HG02884 (cell line): ENCODE data around the gene SPDYE6.
"Not testable (repeated sequence)": the region's sequence is repeated elsewhere in the genome, so short reads cannot be mapped to it uniquely, and the experiment has no call there.

ENCODE experiments used
- ATAC-seq: cut with Tn5 transposase; IDR thresholded peaks from one replicate; pipeline ENCODE4 v1.9.1; 2021; ENCODE audit warnings: mild to moderate bottlenecking, moderate library complexity; ENCODE audit not compliant: unreplicated experiment

The SPDYE6 gene

DNA sequence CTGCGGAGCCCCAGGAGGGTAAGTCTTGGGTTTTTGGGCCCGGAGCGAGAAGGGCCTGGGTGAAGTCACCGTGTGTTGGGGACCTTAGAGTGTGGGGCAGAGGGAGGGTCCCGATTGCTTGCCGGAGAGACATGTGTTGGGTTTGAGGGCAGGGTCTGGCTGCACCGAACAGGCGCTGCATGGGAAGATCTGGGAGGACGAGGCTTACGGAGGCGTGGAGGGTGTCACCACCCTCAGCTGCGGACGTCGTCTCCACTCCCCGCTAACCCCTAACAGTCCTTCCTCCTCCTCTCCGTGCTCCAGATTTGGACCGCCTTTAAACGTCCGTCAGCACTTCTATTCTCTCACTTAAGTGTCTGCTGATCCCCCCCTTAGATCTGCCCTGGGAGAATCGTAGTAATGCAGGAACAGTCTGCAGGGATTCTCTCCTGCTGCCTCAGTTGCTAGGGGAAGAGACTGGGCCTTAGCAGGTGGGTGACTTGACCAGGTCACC lies 8.2 kb upstream of the SPDYE6 start:
- ATAC-seq = not testable (repeated sequence)

DNA sequence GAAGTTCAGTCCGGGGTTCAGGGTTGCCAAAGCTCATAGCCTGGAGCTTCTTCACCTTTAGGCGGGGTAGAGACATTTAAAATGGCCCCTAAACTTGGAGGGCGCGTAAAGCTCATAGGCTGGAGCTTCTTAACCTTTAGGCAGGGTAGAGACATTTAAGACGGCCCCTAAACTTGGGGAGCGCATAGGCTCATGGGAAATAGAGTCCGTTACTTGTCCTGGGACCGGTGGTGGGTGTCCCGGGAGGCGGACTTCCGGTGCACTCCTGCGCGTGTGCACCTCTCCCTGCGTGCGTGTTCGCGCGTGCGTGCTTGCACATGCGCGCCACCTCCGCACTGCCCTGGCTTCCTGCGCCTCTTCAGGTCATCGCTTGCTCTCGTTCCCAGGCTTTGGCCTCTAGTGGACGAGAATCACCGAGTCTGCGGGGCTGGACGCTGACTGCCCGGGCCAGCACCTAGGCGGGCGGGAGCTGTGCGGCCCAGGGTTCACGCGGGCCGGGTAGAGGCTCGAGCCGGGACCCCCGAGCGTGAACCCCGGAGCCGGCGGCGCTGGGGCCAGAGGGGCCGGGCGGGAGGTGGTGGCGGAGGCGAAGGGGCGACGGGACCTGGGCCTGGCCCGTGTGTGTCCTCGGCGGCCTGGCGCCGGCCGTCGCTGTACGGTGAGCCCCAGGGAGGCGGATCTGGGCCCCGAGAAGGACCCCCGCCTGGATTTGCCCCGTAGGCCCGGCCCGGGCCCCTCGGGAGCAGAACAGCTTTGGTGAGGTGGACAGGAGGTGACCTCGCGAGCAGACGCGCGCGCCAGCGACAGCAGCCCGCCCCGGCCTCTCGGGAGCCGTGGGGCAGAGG lies 7.5 kb upstream of the SPDYE6 start:
- ATAC-seq = peak; percentile 99

DNA sequence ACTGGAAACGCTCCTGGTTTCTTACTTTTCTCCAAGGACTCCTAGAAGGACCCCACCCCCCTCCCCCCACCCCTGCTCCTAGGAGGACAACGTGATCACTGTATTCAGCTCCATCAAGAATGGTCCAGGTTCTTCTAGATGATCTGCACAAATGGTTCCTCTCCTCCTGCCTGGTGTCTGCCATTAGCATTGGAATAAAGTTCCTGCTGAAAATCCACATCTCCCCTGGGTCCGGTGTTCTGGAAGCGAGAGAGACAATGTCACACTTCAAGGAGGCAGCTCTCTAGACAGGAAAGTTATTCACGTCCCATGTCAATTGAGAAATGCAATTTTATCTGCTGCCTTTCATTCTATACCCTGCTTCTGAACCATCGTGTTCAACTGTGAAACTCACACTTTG lies 9.3 kb downstream of the SPDYE6 start:
- ATAC-seq = not testable (repeated sequence)

DNA sequence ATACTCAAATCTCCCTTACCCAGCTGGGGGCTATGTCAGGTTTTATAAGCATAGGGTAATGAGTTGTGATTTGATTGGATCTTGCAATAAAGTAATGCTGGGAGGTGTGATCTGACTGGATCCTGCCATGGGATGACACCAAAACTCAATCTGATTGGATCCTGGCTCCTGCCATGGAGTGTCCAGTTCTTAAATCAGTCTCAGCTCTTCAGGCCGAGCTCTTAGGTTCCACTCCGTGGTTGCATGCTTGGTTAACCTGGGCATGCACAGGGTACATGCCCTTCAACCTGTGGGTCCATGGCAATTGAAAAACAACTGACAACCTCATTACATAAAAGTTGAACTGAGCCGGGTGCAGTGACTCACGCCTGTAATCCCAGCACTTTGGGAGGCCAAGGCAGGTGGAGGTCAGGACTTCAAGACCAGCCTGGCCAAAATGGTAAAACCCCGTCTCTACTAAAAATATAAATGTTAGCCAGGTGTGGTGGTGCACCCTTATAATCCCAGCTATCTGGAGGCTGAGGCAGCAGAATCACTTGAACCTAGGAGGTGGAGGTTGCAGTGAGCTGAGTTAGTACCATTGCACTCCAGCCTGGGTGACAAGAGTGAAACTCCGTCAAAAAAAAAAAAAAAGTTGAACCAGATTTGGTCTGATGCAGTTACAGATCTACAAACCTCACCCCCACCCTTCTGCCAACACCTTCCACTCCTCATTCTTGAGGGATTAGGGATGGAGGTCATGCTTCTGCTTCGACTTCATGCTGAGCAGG lies 15.5 kb downstream of the SPDYE6 start:
- ATAC-seq = not testable (repeated sequence)

DNA sequence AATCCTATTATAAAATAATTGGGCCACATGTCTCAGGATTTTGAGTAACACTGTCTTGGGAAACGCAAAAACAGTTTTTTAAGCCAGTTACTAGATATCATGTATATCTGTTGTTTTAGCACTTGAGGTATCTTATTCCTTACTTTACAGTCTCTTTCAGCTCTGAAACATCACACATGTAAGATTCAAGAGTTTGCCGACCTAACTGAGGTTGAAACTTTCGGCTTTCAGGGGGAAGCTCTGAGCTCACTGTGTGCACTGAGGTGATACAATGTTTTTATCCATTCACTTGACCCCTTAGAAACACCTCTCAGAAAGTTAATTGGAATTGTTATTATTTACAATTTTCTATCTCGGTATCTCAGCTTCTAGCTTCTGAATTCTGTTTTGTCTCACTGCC lies 18.8 kb downstream of the SPDYE6 start:
- not testable (repeated sequence) for ATAC-seq

DNA sequence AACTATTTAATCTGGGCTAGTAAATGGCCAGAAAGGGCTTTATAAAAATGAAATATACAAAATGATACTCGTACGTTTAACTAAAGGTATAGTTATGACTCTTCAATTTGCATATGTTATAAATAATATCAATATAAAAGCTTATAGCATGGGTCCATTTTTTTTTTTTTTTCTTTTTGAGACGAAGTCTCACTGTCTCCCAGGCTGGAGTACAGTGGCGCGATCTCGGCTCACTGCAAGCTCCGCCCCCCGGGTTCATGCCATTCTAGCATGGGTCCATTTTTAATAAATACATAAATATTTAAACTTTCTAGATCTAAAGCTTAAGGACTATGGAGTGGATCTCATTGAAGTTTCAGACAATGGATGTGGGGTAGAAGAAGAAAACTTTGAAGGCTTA lies 19.2 kb downstream of the SPDYE6 start:
- ATAC-seq = not testable (repeated sequence)

DNA sequence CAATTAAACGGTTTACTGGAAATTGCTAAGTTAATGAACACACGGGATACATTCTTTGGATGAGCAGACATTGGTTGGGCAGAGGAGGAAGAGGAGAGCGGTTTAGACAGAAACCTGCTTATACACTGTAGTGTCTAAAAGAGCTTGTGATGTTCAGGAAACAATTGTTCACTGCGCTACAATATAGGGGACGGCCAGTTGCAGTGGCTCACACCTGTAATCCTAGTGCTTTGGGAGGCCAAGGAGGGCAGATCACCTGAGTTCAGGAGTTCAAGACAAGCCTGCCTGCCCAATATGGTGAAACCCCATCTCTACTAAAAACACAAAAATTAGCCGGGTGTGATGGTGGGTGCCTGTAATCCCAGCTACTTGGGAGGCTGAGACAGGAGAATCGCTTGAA lies 20.7 kb downstream of the SPDYE6 start:
- not testable (repeated sequence) for ATAC-seq

DNA sequence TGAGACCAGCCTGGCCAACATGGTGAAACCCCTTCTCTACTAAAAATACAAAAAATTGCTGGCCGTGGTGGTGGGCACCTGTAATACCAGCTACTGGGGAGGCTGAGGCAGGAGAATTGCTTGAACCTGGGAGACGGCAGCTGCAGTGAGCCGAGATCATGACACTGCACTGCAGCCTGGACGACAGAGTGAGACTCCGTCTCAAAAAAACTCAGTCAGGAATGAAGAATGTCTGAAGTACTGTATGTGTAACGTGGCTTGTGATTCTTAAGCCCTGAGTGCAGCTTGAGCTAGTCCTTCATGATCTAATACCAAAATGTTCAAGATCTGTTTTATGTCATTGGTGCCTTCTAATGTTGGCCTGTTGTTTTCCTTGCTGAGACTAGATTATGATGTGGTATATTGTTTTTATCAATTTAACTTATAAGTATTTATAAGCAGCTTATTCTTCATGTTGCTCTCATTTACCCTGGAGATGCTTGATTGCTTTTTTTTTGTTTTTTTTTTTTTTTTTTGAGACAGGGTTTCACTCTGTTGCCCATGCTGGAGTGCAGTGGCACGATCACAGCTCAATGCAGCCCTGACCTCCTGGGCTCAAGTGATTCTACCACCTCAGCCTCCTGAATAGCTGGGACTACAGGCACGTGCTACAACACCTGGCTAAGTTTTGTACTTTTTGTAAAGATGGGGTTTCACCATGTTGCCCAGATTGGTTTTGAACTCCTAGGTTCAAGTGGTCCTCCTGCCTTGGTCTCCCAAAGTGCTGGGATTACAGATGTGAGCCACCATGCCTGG lies 25.4 kb downstream of the SPDYE6 start:
- not testable (repeated sequence) for ATAC-seq

DNA sequence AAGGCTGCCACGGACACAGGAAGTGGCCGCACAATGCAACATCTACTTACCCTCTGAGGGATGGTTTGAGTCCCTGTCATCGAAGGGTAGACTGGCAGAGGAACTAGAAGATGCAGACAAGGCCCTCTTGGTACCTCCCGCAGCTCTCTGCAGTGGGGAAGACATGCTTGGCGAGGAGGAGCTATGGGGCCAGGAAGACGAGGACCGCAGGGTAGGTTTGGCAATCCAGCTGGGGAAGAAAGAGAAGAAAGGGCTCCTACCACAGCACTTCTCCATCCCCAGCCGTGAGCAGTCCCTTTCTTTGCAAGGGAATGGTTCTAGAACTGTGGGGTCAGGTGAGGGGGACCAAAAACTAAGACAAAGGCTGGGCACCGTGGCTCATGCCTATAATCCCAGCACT lies 26.9 kb downstream of the SPDYE6 start:
- not testable (repeated sequence) for ATAC-seq

DNA sequence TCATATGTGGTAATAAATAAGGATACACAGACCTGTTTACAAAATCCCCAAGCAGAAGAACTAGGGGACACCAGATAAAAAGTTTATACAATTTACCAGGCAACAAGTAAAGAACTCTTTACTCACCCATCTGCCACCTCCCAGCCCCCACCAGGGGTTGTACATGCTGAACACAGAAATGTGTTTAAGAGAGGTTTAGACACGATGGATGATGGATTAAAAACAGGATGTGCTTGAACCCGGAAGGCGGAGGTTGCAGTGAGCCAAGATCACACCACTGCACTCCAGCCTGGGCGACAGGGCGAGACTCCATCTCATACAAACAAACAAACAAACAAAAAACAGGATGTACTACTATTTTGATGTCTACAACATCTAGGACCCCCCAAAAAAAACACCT lies 27.4 kb downstream of the SPDYE6 start:
- ATAC-seq = not testable (repeated sequence)

DNA sequence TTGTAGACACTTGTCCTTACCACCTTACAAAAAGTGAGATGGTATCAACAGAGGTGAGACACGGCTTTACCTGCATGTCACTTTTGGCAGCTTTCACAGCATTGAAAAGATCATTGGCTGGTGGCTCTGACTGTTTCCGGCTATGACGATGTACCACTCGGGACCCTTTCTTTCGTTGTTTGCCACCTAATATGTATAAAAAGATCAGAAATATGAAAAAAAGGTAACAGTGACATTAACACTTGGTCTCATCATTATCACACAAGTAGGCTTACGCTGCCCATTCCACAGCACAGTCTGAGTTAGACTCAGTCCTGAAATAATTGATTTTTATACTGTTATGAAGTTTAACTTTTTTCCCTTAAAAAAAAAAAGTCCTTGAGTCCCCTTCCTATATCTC lies 29.1 kb downstream of the SPDYE6 start:
- not testable (repeated sequence) for ATAC-seq

DNA sequence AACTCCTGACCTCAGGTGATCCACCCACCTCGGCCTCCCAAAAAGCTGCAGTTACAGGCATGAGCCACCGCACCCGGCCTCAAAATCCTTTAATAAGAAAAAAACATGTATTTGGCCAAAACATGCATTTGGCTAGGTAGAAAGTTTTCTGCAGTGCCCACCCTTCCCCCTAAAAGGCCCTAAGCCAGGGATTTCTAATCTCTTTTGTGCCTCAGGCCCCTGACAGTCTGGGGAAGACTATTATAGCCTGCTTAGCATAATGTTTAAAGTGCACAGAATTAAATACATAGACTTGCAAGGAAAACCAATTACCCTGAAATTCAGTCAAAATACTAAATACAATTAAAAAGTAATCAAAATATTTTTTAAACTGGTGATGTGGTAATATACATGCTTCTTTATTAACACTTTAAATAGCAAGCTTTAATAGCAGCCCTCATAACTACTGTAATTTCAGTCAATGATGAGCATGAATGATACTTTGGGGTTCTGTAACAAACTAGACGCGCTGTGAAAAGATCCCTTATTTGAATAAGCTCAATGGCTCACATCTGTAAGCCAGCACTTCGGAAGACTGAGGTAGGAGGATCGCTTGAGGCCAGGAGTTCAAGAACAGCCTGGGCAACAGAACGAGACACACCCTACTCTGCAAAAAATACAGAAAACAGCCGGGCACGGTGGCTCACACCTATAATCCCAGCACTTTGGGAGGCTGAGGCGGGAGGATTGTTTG lies 29.9 kb downstream of the SPDYE6 start:
- no peak for ATAC-seq

DNA sequence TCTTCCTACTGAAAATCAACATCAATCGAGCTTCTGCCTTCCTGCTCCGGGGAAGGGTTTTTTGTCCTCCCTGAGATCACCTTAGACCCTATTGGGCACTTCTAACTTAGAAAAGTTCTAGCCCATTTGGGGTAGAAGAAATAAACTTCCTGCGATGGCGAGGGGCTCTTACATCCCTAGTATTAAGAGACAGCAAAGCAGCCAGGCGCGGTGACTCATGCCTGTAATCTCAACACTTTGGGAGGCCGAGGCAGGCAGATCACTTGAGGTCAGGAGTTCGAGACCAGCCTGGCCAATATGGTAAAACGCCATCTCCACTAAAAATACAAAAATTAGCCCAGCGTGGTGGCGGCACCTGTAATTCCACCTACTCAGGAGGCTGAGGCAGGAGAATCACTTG lies 31.1 kb downstream of the SPDYE6 start:
- ATAC-seq = not testable (repeated sequence)

DNA sequence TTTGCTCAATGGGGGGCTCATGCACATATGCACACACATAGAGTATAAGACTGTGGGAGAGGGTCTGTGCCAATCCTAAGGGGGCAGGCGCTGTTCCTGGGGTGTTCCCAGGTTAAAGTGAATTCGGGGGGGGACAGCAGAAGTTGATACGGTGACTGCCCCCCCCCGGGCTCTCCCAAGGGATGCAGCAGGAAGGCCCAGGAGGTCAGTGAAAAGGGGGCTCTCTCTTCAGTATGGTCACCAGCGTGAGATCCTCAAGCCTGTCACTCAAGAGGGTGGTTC lies 32.4 kb downstream of the SPDYE6 start:
- no peak for ATAC-seq

DNA sequence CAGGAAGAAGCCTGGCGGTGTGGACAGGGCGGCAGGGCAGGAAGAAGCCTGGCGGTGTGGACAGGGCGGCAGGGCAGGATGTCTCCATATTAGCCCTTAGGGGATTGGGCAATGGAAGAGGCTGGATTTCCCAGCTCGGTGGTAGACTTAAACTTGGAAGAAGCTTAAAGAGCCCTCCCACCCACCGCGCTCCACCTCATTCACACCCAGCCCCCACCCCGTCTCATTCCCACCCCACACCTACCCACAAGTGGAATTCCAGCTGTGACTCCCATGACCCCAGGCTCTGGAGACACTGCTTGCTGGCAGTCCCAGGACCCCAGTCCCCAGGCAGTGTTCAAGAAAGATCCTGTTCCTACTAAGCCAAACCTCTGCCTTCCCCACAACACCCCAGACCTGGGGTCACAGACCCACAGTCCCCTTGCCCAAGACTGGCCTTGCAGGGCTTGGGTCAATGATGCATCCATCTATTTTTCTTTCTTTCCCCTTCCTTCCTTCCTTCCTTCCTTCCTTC lies 34.0 kb downstream of the SPDYE6 start:
- ATAC-seq = no peak

DNA sequence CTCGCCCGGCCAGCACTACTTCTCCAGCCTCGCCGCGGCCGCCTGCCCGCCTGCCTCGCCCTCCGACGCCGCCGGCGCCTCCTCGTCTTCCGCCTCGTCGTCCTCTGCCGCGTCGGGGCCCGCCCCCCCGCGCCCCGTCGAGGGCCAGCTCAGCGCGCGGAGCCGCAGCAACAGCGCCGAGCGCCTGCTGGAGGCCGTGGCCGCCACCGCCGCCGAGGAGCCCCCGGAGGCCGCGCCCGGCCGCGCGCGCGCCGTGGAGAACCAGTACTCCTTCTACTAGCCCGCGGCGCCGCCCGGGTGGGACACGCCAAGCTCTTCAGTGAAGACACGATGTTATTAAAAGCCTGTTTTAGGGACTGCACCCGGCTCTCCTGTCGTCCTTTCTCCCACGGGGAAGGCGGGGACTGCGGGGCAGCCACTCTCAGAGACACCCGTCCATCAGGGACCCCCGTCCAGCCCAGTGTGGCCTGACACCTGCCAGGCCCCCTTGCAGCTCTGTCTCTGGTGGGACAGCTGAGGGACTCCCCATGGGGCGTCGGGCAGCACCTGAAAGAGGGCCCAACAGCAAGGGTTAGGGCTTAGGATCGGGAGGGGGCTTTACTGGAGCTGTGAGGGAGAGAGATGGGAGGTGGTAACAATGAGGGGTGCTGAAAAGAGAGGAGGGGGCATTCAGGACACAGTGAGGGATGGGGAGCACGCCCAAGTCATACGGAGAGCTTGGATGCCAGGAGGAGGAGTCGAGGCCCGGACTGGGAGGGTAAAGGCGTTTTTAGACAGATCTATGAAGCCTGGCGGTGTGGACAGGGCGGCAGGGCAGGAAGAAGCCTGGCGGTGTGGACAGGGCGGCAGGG lies 34.7 kb downstream of the SPDYE6 start:
- ATAC-seq = no peak

DNA sequence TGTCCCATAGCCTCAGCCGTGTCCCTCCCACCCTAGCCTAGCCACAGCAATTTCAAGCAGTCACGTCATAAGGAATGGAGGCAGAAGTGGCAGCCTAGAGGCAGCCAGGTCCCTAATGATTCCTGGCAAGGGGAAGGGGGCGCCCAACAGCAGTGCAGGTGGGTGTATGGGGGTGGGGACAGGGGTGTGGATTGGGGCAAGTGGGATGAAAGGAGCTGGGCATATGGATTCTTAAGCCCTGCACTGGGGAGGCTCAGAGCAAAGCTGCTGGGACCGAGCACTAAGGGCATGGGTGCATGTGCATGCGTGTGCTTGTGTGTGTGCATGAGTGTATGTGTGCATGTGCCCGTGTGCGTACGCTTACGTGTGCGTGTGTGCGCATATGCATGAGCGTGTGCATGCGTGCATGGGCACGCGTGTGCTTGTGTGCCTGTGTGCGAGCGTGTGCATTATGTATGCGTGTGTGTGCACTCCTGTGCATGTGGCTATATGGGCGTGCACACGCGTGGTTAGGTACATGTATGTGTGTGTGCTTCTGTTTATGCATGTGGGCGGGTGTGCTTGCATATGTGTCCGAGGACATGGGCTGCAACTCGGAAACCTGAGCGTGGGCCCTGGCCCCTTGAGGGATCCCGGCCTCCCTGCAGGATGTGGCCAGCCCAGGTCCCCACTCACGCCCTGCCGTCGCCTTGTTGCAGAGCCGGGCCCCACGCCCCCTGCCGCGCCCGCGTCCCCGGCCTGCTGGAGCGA lies 35.5 kb downstream of the SPDYE6 start:
- no peak for ATAC-seq

DNA sequence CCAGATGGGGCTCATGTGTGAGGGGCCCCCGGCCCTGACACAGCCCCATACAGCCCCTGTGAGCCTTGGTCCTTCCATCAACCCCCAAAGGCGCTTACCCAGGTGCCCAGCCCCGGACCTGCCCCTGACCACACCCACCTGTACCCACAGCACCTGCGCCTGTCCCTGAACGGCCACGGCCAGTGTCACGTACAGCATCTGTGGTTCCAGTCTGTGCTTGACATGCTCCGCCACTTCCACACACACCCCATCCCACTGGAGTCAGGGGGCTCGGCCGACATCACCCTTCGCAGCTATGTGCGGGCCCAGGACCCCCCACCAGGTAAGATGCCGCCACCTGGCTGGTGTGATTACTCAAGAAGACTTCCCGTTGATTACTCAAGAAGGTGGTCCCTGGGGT lies 36.1 kb downstream of the SPDYE6 start:
- ATAC-seq = no peak

DNA sequence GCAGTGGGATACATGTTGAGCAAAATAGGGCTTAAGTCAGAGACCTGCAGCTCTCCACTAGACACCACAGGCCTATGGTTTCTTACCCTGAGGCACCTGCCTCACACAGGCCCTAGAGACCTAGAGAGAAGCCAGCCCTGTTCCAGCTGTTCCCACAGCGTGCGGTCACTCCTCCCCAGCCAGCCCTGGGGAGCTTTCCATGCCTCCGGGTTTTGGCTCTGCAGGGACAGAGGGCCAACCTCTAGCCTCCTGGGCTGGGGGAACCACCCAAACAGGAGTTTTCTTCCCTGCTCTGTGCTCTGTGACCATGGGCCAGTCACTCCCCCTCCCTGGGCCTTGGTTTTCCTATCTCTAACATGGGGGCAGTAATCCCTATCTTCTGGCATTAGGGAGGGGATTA lies 36.6 kb downstream of the SPDYE6 start:
- ATAC-seq = no peak
